HCT116 (cell line): Measurements from ENCODE around the gene MYO7B. TPM values are rescaled to one million over a fixed set of nuclear protein-coding genes. Genes with fewer than 3 reads are reported as not detected.

ENCODE experiments used
- ATAC-seq: fragments of 200-7000 bp; cut with Tn5 transposase; 2 replicates; pipeline ENCODE4 v1.9.1; 2020; ENCODE audit warnings: mild to moderate bottlenecking, moderate library complexity
- BruUV-seq: library from RNA; stranded (reverse); fragments of 400-500 nt; replicated peaks from 2 replicates; lab custom pipeline; 2021; lab: Mats Ljungman, UMichigan
- CTCF ChIA-PET: fragments of 300-600 bp; sonication (Branson Sonifier 250); formaldehyde crosslinking; loops from one replicate; lab custom pipeline; 2021; ENCODE audit warnings: antibody characterized with exemption; lab: Charles Lee
- POLR2A ChIA-PET: fragments of 300-600, 350-600 bp; sonication (Branson Sonifier 250); formaldehyde crosslinking; loops from one replicate; lab custom pipeline; 2021; ENCODE audit warnings: antibody characterized with exemption; lab: Charles Lee
- RAD21 ChIA-PET, 2 experiments: fragments of 300-600 bp; sonication (Branson Sonifier 250); formaldehyde crosslinking; loops; one replicate each; lab custom pipeline; 2023; ENCODE audit warnings: low total read pairs in 2 of 2; ENCODE audit not compliant: uncharacterized antibody in 2 of 2, unreplicated experiment in 2 of 2, low non-redundant PET in 1 of 2; lab: Charles Lee
- DNase-seq: peaks from one replicate; pipeline ENCODE4 v3.0.0-alpha.2; 2010; ENCODE audit warnings: low read depth, low spot score
- H2AFZ ChIP-seq: fragments of 200-600 bp; shearing (Covaris generic), sonication (generic); 2 replicates; pipeline ENCODE4 v1.6.1; 2017; ENCODE audit warnings: low read depth, mixed run types, mixed read lengths, antibody characterized with exemption, low read length; ENCODE audit not compliant: poor library complexity, severe bottlenecking
- H3K27ac ChIP-seq: 2 replicates; pipeline ENCODE4 v1.5.1; 2012; ENCODE audit warnings: low read depth, low read length
- H3K27me3 ChIP-seq: fragments of 200-600 bp; sonication (generic); 2 replicates; pipeline ENCODE4 v1.6.1; 2016; ENCODE audit warnings: mixed run types, low read length, mixed read lengths; ENCODE audit not compliant: insufficient read depth
- H3K36me3 ChIP-seq, 2 experiments: fragments of 200-500 bp in 1 of 2; fragments of 200-600 bp in 1 of 2; sonication (Bioruptor generic) in 1 of 2; sonication (generic) in 1 of 2; 2 replicates each; pipeline versions ENCODE4 v1.5.1 to v1.6.1; 2014 to 2016; ENCODE audit warnings: low read length in 2 of 2, inconsistent platforms in 1 of 2, mixed read lengths in 1 of 2, mixed run types in 1 of 2; ENCODE audit not compliant: insufficient read depth in 2 of 2, control insufficient read depth in 1 of 2
- H3K4me1 ChIP-seq, 2 experiments: fragments of 200-600 bp in 1 of 2; sonication (generic) in 1 of 2; 2 replicates each; pipeline versions ENCODE4 v1.5.1 to v1.6.1; 2012 to 2017; ENCODE audit warnings: low read length in 2 of 2, inconsistent platforms in 1 of 2, mild to moderate bottlenecking in 1 of 2, mixed read lengths in 1 of 2, mixed run types in 1 of 2, moderate library complexity in 1 of 2; ENCODE audit not compliant: insufficient read depth in 2 of 2, control insufficient read depth in 1 of 2
- H3K4me2 ChIP-seq: fragments of 200-600 bp; sonication (generic); 2 replicates; pipeline ENCODE4 v1.6.1; 2017; ENCODE audit warnings: mixed run types, low read length, mixed read lengths
- H3K4me3 ChIP-seq, 2 experiments: fragments of 200-600 bp in 1 of 2; sonication (generic) in 1 of 2; replicated peaks in 1 of 2; 2 replicates each; pipeline ENCODE4 v1.5.1; 2011 to 2016; ENCODE audit warnings: low read length in 2 of 2, control low read depth in 1 of 2, low read depth in 1 of 2, mild to moderate bottlenecking in 1 of 2, mixed read lengths in 1 of 2, mixed run types in 1 of 2
- H3K79me2 ChIP-seq: fragments of 200-600 bp; sonication (generic); 2 replicates; pipeline ENCODE4 v1.6.1; 2017; ENCODE audit warnings: mild to moderate bottlenecking, mixed run types, low read length, moderate library complexity, mixed read lengths; ENCODE audit not compliant: insufficient read depth
- H3K9ac ChIP-seq: fragments of 200-600 bp; sonication (generic); 2 replicates; pipeline ENCODE4 v1.6.1; 2016; ENCODE audit warnings: low read length, mixed read lengths
- H3K9me2 ChIP-seq: fragments of 200-600 bp; sonication (generic), shearing (Covaris generic); 2 replicates; pipeline ENCODE4 v1.6.1; 2017; ENCODE audit warnings: mixed run types, mild to moderate bottlenecking, moderate library complexity; ENCODE audit not compliant: insufficient read depth
- H3K9me3 ChIP-seq, 2 experiments: fragments of 200-500 bp in 1 of 2; fragments of 200-600 bp in 1 of 2; sonication (Bioruptor generic) in 1 of 2; sonication (generic) in 1 of 2; 2 replicates each; pipeline ENCODE4 v1.6.1; 2014 to 2017; ENCODE audit warnings: low read length in 2 of 2, mixed read lengths in 2 of 2, inconsistent platforms in 1 of 2, low read depth in 1 of 2, mild to moderate bottlenecking in 1 of 2, mixed run types in 1 of 2, moderate library complexity in 1 of 2; ENCODE audit not compliant: control insufficient read depth in 1 of 2, insufficient read depth in 1 of 2
- H4K20me1 ChIP-seq: fragments of 200-600 bp; sonication (generic), shearing (Covaris generic); 2 replicates; pipeline ENCODE4 v1.6.1; 2017; ENCODE audit warnings: mixed run types, mild to moderate bottlenecking, moderate library complexity; ENCODE audit not compliant: insufficient read depth
- ATF3 ChIP-seq: IDR thresholded peaks from 2 replicates; pipeline ENCODE4 v1.6.1; 2012
- CBX3 ChIP-seq: IDR thresholded peaks from 2 replicates; pipeline ENCODE4 v1.6.1; 2012; ENCODE audit warnings: low read depth
- REST ChIP-seq: IDR thresholded peaks from 2 replicates; pipeline ENCODE4 v1.6.1; 2012; ENCODE audit warnings: low read depth
- SP1 ChIP-seq: IDR thresholded peaks from 2 replicates; pipeline ENCODE4 v1.6.1; 2012; ENCODE audit warnings: low read depth
- ZFX ChIP-seq: fragments of 450-650 bp; IDR thresholded peaks from 2 replicates; pipeline ENCODE4 v1.6.1; 2017
- ZNF274 ChIP-seq: fragments of 200-500 bp; sonication (Bioruptor generic); IDR thresholded peaks from 2 replicates; pipeline ENCODE4 v1.6.1; 2014; ENCODE audit warnings: mild to moderate bottlenecking, low read depth, low read length, inconsistent platforms
- intact Hi-C: fragments of 100-400 bp; cut with micrococcal nuclease; formaldehyde crosslinking; loops from 2 replicates; pipeline ENCODE4 v1.10.0; 2022
- total RNA-seq: library from RNA; stranded (reverse); gene quantifications from one replicate; pipeline ENCODE4 v1.2.1, GENCODE V29; 2021; ENCODE audit not compliant: unreplicated experiment

Gene MYO7B
- total RNA-seq, 1 experiment from 2014 or later = 0.07 TPM

- POLR2A ChIA-PET = no interaction called here
- no peak overlapping the region for H2AFZ ChIP-seq
- intact Hi-C loops = no loop called here
- H3K27ac ChIP-seq = no peak overlapping the region
- H3K9me2 ChIP-seq = no peaks in the 10 kb centered on the region
- H3K9me3 ChIP-seq = no peaks in the 10 kb centered on the region; a peak in 1 of 4 replicates
- no peak for TF ChIP-seq ATF3
- no peak for TF ChIP-seq ZNF274
- TF ChIP-seq ZFX = no peak
- TF ChIP-seq REST = no peak
- H4K20me1 ChIP-seq = no peaks in the 10 kb centered on the region
- no peak overlapping the region for H3K4me3 ChIP-seq
- H3K4me2 ChIP-seq = no peak overlapping the region
- peaks cover 0 to 8% of the 10 kb centered on the region in 2 experiments; a peak in 1 of 4 replicates for H3K4me1 ChIP-seq
- no peaks in the 10 kb centered on the region for H3K79me2 ChIP-seq
- no peak overlapping the region for H3K9ac ChIP-seq
- CTCF ChIA-PET = no interaction called here
- DNase-seq = no peak
- no TSS peak for BruUV-seq
- H3K27me3 ChIP-seq = no peaks in the 10 kb centered on the region
- RAD21 ChIA-PET = no interaction called here
- ATAC-seq = no peak
- H3K36me3 ChIP-seq = no peaks in the 10 kb centered on the region
Observed at GRCh38 chr2:127657232-127657595, 121.7 kb downstream of the MYO7B start.

- peaks cover 0 to 8% of the 10 kb centered on the region in 2 experiments; a peak in 1 of 4 replicates for H3K4me1 ChIP-seq
- H3K27ac ChIP-seq = no peak overlapping the region
- no peaks in the 10 kb centered on the region for H3K27me3 ChIP-seq
- no peak for DNase-seq
- H3K4me3 ChIP-seq = no peak overlapping the region
- intact Hi-C loops = no loop called here
- no peak overlapping the region for H3K9ac ChIP-seq
- no peak overlapping the region for H3K4me2 ChIP-seq
- H4K20me1 ChIP-seq = no peaks in the 10 kb centered on the region
- no peaks in the 10 kb centered on the region for H3K9me2 ChIP-seq
- H3K36me3 ChIP-seq = no peaks in the 10 kb centered on the region
- H2AFZ ChIP-seq = no peak overlapping the region
- H3K79me2 ChIP-seq = no peaks in the 10 kb centered on the region
- ChIA-PET CTCF (no interaction called here), RAD21 (no interaction called here), POLR2A (no interaction called here)
- ATAC-seq = no peak
- no peaks in the 10 kb centered on the region; a peak in 1 of 4 replicates for H3K9me3 ChIP-seq
- TF ChIP-seq SP1 (no peak), CBX3 (no peak), ZNF274 (no peak)
- BruUV-seq = no TSS peak
Observed at GRCh38 chr2:127658146-127658545, 122.7 kb downstream of the MYO7B start.
